Stimulated activated naive CD8-positive, alpha-beta T cell treated with anti-CD3 and anti-CD28 coated beads, Interleukin-15, Interleukin-2, amounts not matched to agents 100 ng/mL and 50 ng/mL, for 24 hours (primary cell): ENCODE measurements around the gene LYST.

Experiments used
- H3K27ac Mint-ChIP-seq: one replicate; pipeline ENCODE4 v1.8.0; 2021; ENCODE audit warnings: mild to moderate bottlenecking, mixed read lengths
- H3K27me3 Mint-ChIP-seq: one replicate; pipeline ENCODE4 v1.8.0; 2021; ENCODE audit warnings: mixed read lengths
- H3K36me3 Mint-ChIP-seq: one replicate; pipeline ENCODE4 v1.8.0; 2021; ENCODE audit warnings: low read depth, mixed read lengths
- H3K4me1 Mint-ChIP-seq: one replicate; pipeline ENCODE4 v1.8.0; 2021; ENCODE audit warnings: low read depth, mixed read lengths
- H3K4me3 Mint-ChIP-seq: one replicate; pipeline ENCODE4 v1.8.0; 2021; ENCODE audit warnings: mild to moderate bottlenecking, mixed read lengths
- H3K9me3 Mint-ChIP-seq: one replicate; pipeline ENCODE4 v1.8.0; 2021; ENCODE audit warnings: mixed read lengths

The LYST gene

GRCh38 chr1:235901461-235901860 lies 34.8 kb upstream of the LYST start:
- no peak overlapping the region for H3K27ac Mint-ChIP-seq
- H3K4me3 Mint-ChIP-seq, result no peak overlapping the region

DNA sequence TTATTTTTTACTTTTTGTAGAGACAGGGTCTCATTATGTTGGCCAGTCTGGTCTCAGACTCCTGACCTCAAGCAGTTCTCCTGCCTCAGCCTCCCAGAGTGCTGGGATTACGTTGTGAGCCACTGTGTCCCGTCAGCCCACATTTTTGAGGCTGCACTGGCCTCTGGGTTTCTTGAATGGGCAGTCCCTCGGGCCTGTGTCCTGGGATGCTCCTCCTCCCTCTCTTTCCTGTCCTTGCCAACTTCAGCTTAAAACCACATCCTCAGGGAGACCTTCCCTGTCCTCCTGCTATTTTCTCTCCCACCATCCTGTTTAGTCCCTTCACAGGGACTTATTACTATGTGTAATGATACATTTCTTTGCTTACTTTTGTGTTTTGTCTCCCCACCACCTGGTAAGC lies 31.4 kb upstream of the LYST start:
- Mint-ChIP-seq H3K27me3 (no peaks in the 10 kb centered on the region), H3K27ac (no peak overlapping the region), H3K4me1 (peaks cover 19% of the 10 kb centered on the region), H3K4me3 (no peak overlapping the region), H3K9me3 (no peaks in the 10 kb centered on the region), H3K36me3 (no peaks in the 10 kb centered on the region)

More at GRCh38 chr1:235901461-235901860, 34.8 kb upstream of the LYST start:
- peaks cover 18% of the 10 kb centered on the region for H3K4me1 Mint-ChIP-seq
- no peaks in the 10 kb centered on the region for H3K9me3 Mint-ChIP-seq
- H3K27me3 Mint-ChIP-seq, result no peaks in the 10 kb centered on the region
- no peaks in the 10 kb centered on the region for H3K36me3 Mint-ChIP-seq

DNA sequence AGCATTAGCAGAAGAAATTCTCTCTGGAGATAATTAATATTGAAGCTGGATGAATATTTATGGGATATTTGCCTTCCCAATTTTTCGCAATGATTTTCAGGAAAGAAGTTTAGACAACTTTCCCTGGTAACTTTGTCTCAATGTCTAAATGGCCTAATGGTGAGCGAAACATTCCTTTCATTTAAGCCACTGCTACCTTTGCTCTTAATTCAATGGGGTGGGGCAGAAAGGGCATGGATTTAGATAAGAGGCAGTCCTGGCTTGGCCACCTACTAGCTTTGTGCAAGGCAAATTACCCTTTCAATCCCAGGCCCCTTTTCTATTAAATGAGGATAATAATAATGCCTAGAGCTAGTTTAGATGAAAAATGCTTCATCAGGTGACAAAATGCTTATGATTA lies 27.1 kb upstream of the LYST start:
- H3K4me1 Mint-ChIP-seq, result peaks cover 27% of the 10 kb centered on the region
- H3K4me3 Mint-ChIP-seq, result no peak overlapping the region
- H3K36me3 Mint-ChIP-seq, result no peaks in the 10 kb centered on the region

GRCh38 chr1:235892734-235893413 lies 26.2 kb upstream of the LYST start:
- H3K27me3 Mint-ChIP-seq, result no peaks in the 10 kb centered on the region
- H3K9me3 Mint-ChIP-seq, result no peaks in the 10 kb centered on the region
- H3K27ac Mint-ChIP-seq, result no peak overlapping the region
- H3K4me3 Mint-ChIP-seq, result no peak overlapping the region
- peaks cover 36% of the 10 kb centered on the region for H3K4me1 Mint-ChIP-seq
- H3K36me3 Mint-ChIP-seq, result no peaks in the 10 kb centered on the region

More for the DNA sequence above, 27.1 kb upstream of the LYST start:
- Mint-ChIP-seq H3K9me3 (no peaks in the 10 kb centered on the region), H3K27me3 (no peaks in the 10 kb centered on the region), H3K27ac (no peak overlapping the region)

DNA sequence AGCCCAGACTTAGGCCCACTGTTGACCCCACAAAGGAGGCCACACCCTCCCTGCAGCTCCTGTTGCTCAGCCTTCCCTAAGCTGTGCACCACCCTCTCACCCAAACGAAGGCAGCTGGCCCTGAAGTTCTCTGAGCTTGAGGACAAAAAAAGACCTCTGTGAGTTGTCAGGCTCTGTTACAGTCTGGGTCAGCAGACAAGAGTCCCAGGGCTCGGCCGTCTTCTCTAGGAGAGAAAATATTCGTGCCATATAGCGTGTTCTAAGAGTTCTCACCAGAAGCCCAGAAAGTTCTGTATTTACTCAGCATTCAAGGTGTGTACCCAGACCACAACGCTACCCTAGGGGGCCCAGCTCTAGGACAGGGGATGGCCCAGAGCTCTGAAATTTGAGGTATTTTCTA lies 25.5 kb upstream of the LYST start:
- Mint-ChIP-seq H3K27ac (peak overlapping the region; percentile 36), H3K4me1 (peaks cover 43% of the 10 kb centered on the region), H3K36me3 (no peaks in the 10 kb centered on the region), H3K27me3 (no peaks in the 10 kb centered on the region), H3K4me3 (no peak overlapping the region), H3K9me3 (no peaks in the 10 kb centered on the region)

DNA sequence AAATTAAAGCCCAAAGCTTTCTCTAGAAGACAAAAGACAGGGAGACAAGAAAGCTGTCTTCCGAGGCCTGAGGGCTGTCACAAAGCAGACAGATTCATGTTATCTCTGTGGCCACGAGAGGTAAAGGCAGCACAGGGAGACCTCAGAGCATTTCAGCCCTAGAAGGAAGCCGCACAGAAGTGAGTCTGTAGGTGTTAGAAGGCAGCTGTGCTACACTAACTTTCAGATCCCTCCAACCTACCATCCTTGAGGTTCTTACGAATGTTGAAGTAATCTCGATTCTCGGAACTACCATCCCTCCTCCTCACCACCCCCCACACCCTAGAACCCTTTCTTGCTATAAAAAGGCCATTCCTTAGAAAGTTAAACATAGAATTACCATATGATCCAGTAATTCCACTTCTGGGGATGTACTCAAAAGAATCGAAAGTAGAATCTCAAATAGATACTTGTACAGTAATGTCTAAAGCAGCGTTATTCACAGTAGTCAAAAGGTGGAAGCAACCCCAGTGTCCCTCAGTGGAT lies 21.5 kb upstream of the LYST start:
- Mint-ChIP-seq H3K4me1 (peaks cover 71% of the 10 kb centered on the region), H3K4me3 (peak overlapping the region; percentile 53), H3K9me3 (no peaks in the 10 kb centered on the region), H3K36me3 (no peaks in the 10 kb centered on the region), H3K27ac (peak overlapping the region; percentile 93), H3K27me3 (no peaks in the 10 kb centered on the region)

DNA sequence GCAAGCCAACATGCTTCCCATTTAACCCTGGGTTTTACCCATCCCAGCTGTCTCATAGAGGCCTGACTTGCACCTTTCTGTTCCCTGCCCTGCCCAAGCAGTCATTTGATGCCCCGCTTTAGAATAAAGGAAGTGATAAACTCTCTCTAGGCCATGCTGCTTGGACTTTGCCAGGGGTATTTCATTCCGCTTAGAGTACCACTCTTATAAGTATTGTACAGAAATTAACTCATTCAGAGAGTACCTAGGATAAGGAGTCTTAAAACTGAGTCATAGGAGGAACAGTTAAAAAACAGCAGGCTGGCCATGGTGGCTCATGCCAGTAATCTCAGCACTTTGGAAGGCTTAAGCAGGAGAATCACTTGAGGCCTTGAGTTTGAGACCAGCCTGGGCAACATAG lies 21.0 kb upstream of the LYST start:
- Mint-ChIP-seq H3K4me3 (peak overlapping the region; percentile 53), H3K4me1 (peaks cover 71% of the 10 kb centered on the region), H3K36me3 (no peaks in the 10 kb centered on the region), H3K27me3 (no peaks in the 10 kb centered on the region), H3K27ac (peak overlapping the region; percentile 93), H3K9me3 (no peaks in the 10 kb centered on the region)

- Mint-ChIP-seq H3K4me3 (no peak overlapping the region), H3K27ac (peak overlapping the region; percentile 89), H3K36me3 (no peaks in the 10 kb centered on the region), H3K27me3 (no peaks in the 10 kb centered on the region), H3K4me1 (peaks cover 71% of the 10 kb centered on the region), H3K9me3 (no peaks in the 10 kb centered on the region)
Observed at GRCh38 chr1:235885655-235886262, 19.1 kb upstream of the LYST start.

DNA sequence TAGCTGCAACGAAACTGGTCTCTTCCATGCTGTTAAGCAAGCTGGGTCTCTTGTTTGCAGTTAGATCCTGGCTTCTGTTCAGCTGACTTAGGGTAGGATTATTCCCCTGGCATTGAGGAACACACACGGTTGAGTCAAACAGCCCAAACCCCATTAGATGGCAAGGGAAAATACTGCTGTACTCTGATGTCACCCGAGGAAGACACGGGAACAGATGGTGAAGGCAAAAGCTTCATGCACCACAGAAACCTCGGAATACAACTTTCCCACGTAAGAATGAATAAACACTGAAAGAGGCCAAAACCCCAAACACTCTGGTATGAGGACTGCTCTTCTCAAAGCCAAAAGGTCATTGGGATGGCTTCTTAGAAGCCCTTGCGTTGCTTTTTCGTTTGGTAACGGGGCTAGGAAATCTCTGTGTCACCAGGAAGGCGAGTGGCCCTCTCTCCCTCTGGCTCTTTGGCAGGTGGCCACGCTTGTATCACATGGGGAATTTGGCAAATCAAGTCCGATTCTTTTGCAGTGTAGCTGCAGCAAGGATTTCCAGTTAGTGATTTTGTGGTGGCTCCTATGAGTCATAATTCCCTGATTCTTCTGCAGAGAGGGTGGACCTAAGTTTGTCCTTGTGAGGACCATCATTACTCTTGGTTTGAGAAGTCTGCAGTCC lies 16.7 kb upstream of the LYST start:
- Mint-ChIP-seq H3K36me3 (no peaks in the 10 kb centered on the region), H3K27ac (peak overlapping the region; percentile 77), H3K9me3 (no peaks in the 10 kb centered on the region), H3K27me3 (no peaks in the 10 kb centered on the region), H3K4me3 (peak overlapping the region; percentile 77), H3K4me1 (peaks cover 78% of the 10 kb centered on the region)

DNA sequence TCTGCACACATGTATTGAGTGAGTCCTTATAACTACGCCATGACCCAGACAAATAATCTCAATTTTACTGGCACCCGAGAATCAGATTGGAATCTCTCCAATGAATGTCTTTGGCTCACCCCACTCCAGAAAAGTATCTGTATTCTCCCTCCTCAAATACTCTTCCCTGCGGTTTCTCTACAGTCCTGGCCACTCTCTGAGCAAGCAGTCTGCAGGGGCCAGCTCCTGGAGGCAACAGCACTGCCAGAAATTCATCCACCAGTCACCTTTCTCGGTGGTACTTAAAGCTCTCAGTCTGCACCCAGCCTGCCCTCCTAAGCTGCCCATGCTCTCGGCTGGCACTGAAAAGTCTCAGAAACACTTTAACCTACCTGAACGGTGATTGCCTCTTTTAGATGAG lies 16.1 kb upstream of the LYST start:
- no peaks in the 10 kb centered on the region for H3K27me3 Mint-ChIP-seq
- H3K9me3 Mint-ChIP-seq, result no peaks in the 10 kb centered on the region
- H3K36me3 Mint-ChIP-seq, result no peaks in the 10 kb centered on the region
- peak overlapping the region; percentile 77 for H3K4me3 Mint-ChIP-seq
- H3K27ac Mint-ChIP-seq, result peak overlapping the region; percentile 77
- peaks cover 72% of the 10 kb centered on the region for H3K4me1 Mint-ChIP-seq

GRCh38 chr1:235881930-235882700 lies 15.4 kb upstream of the LYST start:
- H3K4me3 Mint-ChIP-seq, result peak overlapping the region; percentile 77
- H3K4me1 Mint-ChIP-seq, result peaks cover 65% of the 10 kb centered on the region
- no peaks in the 10 kb centered on the region for H3K27me3 Mint-ChIP-seq
- H3K9me3 Mint-ChIP-seq, result no peaks in the 10 kb centered on the region
- H3K36me3 Mint-ChIP-seq, result no peaks in the 10 kb centered on the region
- peak overlapping the region; percentile 77 for H3K27ac Mint-ChIP-seq

GRCh38 chr1:235878082-235878811 lies 11.5 kb upstream of the LYST start:
- Mint-ChIP-seq H3K9me3 (no peaks in the 10 kb centered on the region), H3K4me3 (peak overlapping the region; percentile 35), H3K4me1 (peaks cover 38% of the 10 kb centered on the region), H3K27ac (peak overlapping the region; percentile 79), H3K27me3 (no peaks in the 10 kb centered on the region), H3K36me3 (no peaks in the 10 kb centered on the region)

DNA sequence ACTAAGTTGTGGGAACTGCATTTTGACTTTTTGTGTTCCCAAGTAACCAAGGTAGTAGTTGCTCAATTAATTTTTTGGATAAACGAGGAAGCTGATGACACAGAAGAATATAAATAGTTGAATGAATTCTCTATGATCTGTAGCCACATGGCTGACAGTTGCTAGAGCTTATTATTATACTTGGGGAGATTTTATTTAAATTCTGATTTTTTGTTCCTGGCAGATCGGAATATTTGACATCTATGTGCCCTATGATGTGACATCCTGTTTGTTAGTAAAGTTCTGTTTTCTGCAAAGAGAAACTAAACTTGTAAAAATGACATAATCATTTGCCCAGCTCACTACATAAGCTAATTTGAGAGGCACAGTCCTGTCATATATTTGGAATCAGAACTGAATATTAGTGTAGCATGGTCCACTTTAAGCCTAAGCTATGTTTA lies 9.7 kb upstream of the LYST start:
- peak overlapping the region; percentile 68 for H3K4me3 Mint-ChIP-seq
- H3K9me3 Mint-ChIP-seq, result no peaks in the 10 kb centered on the region
- H3K4me1 Mint-ChIP-seq, result peaks cover 20% of the 10 kb centered on the region
- peak overlapping the region; percentile 95 for H3K27ac Mint-ChIP-seq
- H3K36me3 Mint-ChIP-seq, result no peaks in the 10 kb centered on the region
- no peaks in the 10 kb centered on the region for H3K27me3 Mint-ChIP-seq

DNA sequence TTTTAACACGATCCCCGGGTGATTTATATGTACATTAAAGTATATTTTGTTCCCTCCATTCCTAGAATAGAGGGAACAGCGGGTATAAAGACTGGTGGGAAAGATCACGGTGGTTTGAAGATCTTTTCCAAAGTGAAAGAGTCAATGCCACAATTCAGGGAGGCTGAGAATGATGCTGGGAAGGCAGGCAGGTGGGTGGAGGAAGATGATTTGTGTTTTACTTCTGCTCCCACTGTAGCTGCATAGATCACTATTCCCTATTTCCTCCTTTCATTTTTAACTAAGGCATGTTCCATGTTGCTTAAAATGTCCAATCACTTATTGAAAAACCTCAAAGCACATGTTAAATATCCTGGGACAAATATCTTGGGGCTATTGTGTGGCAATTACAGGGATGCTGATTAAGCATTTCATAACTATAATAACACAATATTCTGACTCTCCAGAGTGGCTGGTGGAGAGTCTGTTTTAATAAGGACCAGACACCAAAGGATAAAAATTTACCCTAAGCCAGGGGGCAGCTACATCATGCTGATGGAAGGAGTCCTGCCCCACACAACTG lies 8.4 kb upstream of the LYST start:
- H3K4me1 Mint-ChIP-seq, result peaks cover 14% of the 10 kb centered on the region
- no peaks in the 10 kb centered on the region for H3K9me3 Mint-ChIP-seq
- no peaks in the 10 kb centered on the region for H3K36me3 Mint-ChIP-seq
- peak overlapping the region; percentile 95 for H3K27ac Mint-ChIP-seq
- peak overlapping the region; percentile 33 for H3K4me3 Mint-ChIP-seq
- H3K27me3 Mint-ChIP-seq, result no peaks in the 10 kb centered on the region
